Progenitor cell of endocrine pancreas (in vitro differentiated cells): ENCODE data around the gene ZNF792. TPM values are rescaled to one million over a fixed set of nuclear protein-coding genes. Genes with fewer than 3 reads are reported as not detected.

Source experiments
- DNase-seq: peaks from one replicate; pipeline ENCODE4 v3.0.0; 2021; ENCODE audit warnings: low spot score; ENCODE audit not compliant: unreplicated experiment
- H3K27ac Mint-ChIP-seq: 2 replicates; pipeline ENCODE4 v1.8.0; 2021; ENCODE audit warnings: mild to moderate bottlenecking, moderate library complexity, mixed read lengths
- H3K27me3 Mint-ChIP-seq: 2 replicates; pipeline ENCODE4 v1.8.0; 2021; ENCODE audit warnings: mixed read lengths
- H3K36me3 Mint-ChIP-seq: 2 replicates; pipeline ENCODE4 v1.8.0; 2022; ENCODE audit warnings: mixed read lengths; ENCODE audit not compliant: insufficient read depth
- H3K4me1 Mint-ChIP-seq: 2 replicates; pipeline ENCODE4 v1.8.0; 2021; ENCODE audit warnings: low read depth, mixed read lengths
- H3K4me3 Mint-ChIP-seq: 2 replicates; pipeline ENCODE4 v1.8.0; 2021; ENCODE audit warnings: low read depth, mild to moderate bottlenecking, moderate library complexity, mixed read lengths
- H3K9me3 Mint-ChIP-seq: 2 replicates; pipeline ENCODE4 v1.8.0; 2021; ENCODE audit warnings: low read depth, mixed read lengths
- total RNA-seq: library from RNA; stranded (reverse); gene quantifications from 2 replicates; pipeline ENCODE4 v1.2.1, GENCODE V29; 2021
- TF ChIP-seq, protein P1 (sequence below): fragments of 200-600 bp; sonication (generic); IDR thresholded peaks from one replicate; pipeline ENCODE4 v1.5.0; 2021; ENCODE audit warnings: antibody characterized with exemption, mild to moderate bottlenecking; ENCODE audit not compliant: unreplicated experiment

The ZNF792 gene
- total RNA-seq, 1 donor from 2014 or later: 14.4 TPM

DNA sequence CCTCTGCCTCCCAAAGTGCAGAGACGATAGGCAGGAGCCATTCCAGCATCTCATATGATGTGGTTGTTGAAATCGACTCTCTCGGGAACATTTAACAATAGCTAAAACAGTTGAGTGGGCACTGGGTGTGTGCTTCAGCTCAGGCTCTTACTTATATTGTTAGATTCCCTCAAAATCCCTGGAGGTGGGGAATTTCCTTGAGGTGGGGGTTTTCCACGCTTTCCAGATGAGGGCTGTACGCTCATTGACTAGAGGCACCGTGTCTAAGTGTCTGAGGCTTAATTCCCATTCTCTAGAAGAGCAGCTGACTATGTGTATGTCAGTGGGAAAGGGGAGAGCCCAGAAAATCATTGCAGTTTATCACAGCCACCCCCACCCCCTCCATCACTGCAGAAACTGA is 25.3 kb upstream of the ZNF792 start:
- no peak for DNase-seq
- Mint-ChIP-seq H3K27me3 (no peaks in the 10 kb centered on the region), H3K4me3 (no peak overlapping the region), H3K36me3 (no peaks in the 10 kb centered on the region), H3K9me3 (no peaks in the 10 kb centered on the region), H3K27ac (no peak overlapping the region), H3K4me1 (no peaks in the 10 kb centered on the region)
- TF ChIP-seq, protein P1, sequence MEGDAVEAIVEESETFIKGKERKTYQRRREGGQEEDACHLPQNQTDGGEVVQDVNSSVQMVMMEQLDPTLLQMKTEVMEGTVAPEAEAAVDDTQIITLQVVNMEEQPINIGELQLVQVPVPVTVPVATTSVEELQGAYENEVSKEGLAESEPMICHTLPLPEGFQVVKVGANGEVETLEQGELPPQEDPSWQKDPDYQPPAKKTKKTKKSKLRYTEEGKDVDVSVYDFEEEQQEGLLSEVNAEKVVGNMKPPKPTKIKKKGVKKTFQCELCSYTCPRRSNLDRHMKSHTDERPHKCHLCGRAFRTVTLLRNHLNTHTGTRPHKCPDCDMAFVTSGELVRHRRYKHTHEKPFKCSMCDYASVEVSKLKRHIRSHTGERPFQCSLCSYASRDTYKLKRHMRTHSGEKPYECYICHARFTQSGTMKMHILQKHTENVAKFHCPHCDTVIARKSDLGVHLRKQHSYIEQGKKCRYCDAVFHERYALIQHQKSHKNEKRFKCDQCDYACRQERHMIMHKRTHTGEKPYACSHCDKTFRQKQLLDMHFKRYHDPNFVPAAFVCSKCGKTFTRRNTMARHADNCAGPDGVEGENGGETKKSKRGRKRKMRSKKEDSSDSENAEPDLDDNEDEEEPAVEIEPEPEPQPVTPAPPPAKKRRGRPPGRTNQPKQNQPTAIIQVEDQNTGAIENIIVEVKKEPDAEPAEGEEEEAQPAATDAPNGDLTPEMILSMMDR: no peak

DNA sequence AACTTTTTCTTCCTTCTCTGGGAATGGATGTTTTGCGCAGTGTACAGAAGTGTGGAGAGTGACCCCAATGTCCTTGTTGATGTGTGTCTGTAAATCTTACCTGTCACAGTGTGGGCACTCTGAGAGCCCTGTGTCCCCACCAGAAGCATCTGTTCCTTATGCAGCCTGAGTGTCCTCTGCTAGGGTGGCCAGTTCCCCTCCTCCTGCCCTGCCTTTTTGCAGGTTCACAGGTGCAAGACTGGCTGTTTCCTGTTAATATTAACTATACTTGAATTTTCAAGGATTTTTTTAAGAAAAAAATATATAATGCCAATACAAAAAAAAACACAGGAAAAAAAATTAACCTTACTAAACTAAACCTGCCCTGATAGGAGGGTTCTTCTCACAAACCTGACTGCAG is 24.1 kb upstream of the ZNF792 start:
- TF ChIP-seq, protein P1: no peak
- Mint-ChIP-seq H3K27me3 (no peaks in the 10 kb centered on the region), H3K36me3 (no peaks in the 10 kb centered on the region), H3K4me1 (no peaks in the 10 kb centered on the region), H3K27ac (no peak overlapping the region), H3K9me3 (no peaks in the 10 kb centered on the region), H3K4me3 (no peak overlapping the region)
- no peak for DNase-seq

DNA sequence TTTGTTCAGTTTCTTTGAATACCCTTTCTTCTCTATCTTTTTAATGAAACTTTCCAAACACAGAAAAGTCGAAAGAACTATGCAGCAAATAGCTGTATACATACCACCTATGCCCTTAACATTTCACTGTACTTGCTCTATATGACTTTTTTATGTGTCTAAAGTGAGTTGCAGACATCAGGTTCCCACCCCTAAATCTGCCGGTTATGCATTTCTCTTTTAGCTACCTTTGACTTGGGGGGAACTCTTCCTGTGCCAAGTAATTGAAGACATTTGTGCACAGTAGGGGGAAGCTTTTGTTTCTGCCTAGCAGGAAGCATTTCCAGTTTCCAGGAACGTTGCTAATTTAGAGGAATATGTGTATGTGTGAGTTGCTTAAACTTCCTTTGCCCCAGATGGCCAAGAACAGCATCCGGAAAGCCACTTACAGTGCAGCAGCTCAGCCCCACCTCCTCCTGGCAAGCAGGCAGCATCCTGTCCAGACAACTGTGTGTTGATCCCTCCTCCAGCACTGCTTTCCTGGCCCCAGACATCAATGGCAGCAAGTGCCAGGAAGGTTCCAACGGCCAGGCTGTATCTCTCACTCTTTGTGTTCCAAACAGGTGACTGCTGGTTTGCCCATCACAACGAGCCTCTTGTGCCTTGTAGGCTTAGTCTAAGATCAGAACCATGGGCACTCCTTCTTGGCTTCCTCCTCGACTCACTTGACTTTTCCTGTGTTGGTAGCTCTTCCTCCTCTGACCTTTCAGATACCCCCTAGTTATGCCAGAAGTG is 21.4 kb upstream of the ZNF792 start:
- no peak for DNase-seq
- H3K4me1 Mint-ChIP-seq: no peaks in the 10 kb centered on the region
- no peaks in the 10 kb centered on the region for H3K36me3 Mint-ChIP-seq
- H3K4me3 Mint-ChIP-seq: no peak overlapping the region
- no peaks in the 10 kb centered on the region for H3K27me3 Mint-ChIP-seq
- no peaks in the 10 kb centered on the region for H3K9me3 Mint-ChIP-seq
- TF ChIP-seq, protein P1: no peak
- H3K27ac Mint-ChIP-seq: peak overlapping the region; percentile 28

DNA sequence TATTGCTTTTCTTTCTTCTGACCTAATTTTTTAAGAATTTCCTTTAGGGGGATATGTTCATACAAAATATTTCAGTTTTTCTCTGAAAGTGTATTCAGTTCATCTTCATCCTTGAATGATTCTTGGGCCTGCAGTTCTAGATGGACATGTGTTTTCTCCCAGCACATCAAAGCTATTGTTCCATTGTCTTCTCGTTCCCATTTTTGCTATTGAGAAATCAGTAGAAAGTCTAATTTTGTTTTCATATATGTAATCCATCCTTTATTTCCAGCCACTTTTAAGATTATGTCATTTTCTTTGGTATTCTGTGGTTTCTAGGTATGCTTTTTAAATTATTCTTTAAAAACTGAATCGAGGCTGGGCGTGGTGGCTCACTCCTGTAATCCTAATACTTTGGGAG is 20.3 kb upstream of the ZNF792 start:
- H3K9me3 Mint-ChIP-seq: no peaks in the 10 kb centered on the region
- no peak overlapping the region for H3K4me3 Mint-ChIP-seq
- no peaks in the 10 kb centered on the region for H3K4me1 Mint-ChIP-seq
- H3K27me3 Mint-ChIP-seq: no peaks in the 10 kb centered on the region
- no peak overlapping the region for H3K27ac Mint-ChIP-seq
- no peaks in the 10 kb centered on the region for H3K36me3 Mint-ChIP-seq
- DNase-seq: no peak
- TF ChIP-seq, protein P1: no peak

DNA sequence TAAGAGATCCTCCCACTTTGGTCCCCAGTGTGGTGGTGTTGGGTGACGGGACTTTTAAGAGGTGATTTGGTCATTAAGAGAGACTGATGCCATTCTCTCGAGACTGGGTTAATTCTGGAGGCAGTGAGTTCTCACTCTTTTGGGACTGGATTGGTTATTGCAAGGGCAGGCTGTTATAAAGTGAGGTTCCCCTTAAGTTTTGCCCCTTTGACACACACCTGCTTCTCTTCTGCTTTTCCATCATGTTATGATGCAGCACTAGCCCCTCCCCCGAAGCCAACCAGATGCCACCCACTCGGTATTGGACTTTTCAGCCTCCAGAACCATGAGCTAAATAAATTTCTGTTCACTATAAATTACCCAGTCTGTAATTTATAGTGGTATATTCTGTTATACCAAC is 19.8 kb upstream of the ZNF792 start:
- no peak for DNase-seq
- Mint-ChIP-seq H3K27me3 (peaks cover 3% of the 10 kb centered on the region), H3K4me3 (no peak overlapping the region), H3K36me3 (no peaks in the 10 kb centered on the region), H3K9me3 (no peaks in the 10 kb centered on the region), H3K27ac (no peak overlapping the region), H3K4me1 (no peaks in the 10 kb centered on the region)
- TF ChIP-seq, protein P1: no peak
